ENCODE results near the gene ARL2BP.

DNA sequence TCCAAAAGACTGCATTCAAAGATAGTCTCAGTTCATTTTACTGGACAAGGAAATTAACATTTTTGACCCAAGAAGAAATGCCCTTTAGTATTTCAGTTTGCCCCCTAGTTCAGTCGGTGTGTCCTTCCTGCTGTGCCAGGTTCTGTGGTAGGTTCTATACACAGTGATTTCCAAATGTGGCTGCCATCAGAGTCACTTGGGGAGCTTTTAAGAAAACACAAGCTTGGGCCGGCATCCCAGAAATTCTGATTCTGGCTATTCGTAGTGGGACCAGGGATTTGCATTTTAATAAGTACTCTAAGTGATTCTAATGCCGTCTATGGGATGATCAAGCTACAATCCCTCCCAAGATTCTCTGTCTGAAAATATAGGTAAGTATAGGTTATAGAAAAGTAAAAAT, 48.8 kb upstream of the ARL2BP start:
- TF ChIP-seq, protein P1, sequence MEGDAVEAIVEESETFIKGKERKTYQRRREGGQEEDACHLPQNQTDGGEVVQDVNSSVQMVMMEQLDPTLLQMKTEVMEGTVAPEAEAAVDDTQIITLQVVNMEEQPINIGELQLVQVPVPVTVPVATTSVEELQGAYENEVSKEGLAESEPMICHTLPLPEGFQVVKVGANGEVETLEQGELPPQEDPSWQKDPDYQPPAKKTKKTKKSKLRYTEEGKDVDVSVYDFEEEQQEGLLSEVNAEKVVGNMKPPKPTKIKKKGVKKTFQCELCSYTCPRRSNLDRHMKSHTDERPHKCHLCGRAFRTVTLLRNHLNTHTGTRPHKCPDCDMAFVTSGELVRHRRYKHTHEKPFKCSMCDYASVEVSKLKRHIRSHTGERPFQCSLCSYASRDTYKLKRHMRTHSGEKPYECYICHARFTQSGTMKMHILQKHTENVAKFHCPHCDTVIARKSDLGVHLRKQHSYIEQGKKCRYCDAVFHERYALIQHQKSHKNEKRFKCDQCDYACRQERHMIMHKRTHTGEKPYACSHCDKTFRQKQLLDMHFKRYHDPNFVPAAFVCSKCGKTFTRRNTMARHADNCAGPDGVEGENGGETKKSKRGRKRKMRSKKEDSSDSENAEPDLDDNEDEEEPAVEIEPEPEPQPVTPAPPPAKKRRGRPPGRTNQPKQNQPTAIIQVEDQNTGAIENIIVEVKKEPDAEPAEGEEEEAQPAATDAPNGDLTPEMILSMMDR (IDR thresholded peaks at IDR 0.05), result no peak
- no peak for TF ChIP-seq POLR2A (IDR thresholded peaks at IDR 0.05)

All from right lobe of liver (tissue), 4 donors.